ENCODE measurements around the gene PHLDA1.

DNA sequence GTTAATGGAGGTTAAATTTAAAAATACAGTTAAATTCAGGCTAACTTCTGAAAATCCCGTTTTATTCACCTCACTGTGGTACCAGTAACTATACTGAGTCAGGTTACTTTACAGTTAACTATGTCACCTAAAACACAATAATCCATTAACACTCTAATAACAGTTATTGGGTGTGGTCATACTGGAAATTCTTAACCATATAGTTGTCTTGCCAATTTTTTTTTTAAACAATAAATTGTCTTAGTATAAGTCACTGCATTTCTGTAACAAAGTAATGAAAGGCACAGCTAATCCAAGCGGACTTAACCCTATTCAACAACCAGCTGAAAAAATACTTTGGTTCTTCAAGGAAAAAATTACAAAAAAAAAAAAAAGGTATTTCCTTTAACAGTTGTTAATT is 16.2 kb upstream of the PHLDA1 start:
- no peak for TF ChIP-seq POLR2A (IDR thresholded peaks at IDR 0.05; ENCODE audit: low read depth, low read length)
- no peak for TF ChIP-seq POLR2AphosphoS5 (IDR thresholded peaks at IDR 0.05; ENCODE audit: low read depth, low read length)
- no peak for TF ChIP-seq TAF1 (IDR thresholded peaks at IDR 0.05; ENCODE audit: borderline replicate concordance, low read depth, low read length)

Data from GM12892 (cell line).